ENCODE results near the gene MIR17HG. TPM values are rescaled to one million over a fixed set of nuclear protein-coding genes. Genes with fewer than 3 reads are reported as not detected.
A peak's percentile ranks its signal among the peaks of the same experiment; 100 is the strongest.

MIR17HG gene
- total RNA-seq, 2 donors from 2014 or later = 15.9 to 39.8 TPM

DNA sequence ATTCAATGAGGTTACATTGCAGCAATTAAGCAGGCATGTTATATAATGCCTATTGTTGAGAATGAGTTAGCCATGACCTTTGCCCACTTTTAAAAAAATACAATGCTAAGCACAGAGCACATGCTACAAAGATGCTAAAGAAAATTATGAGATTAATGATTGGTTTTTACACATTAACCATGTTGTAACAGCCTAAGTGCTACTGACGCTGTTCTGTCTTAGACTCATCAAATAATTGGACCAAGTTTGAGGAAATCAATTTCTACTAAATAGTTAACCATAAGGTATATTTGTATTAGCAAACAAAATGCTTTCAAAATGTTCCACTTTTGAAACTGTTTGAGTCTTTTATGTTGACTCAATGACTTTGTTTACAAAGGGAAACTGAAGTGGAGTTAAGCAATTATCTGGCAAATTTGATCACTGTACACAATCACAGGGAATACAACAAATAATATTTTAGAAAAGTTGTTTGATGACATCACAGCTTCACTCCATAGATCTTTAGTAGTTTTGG lies 14.3 kb downstream of the MIR17HG start:
- Mint-ChIP-seq H3K36me3 (peaks cover 10% of the 10 kb centered on the region), H3K9me3 (no peaks in the 10 kb centered on the region), H3K27me3 (peaks cover 0 to under 1% of the 10 kb centered on the region in 2 donors), H3K4me1 (ENCODE audit: low read depth in 2 of 2) (peaks cover 12 to 18% of the 10 kb centered on the region in 2 donors), H3K4me3 (no peak overlapping the region), H3K27ac (no peak overlapping the region)
- ATAC-seq = no peak
- no peak for DNase-seq (ENCODE audit: low spot score)

GRCh38 chr13:91362908-91363307 lies 15.4 kb downstream of the MIR17HG start:
- no peak overlapping the region for H3K27ac Mint-ChIP-seq
- no peak overlapping the region for H3K4me3 Mint-ChIP-seq
- H3K27me3 Mint-ChIP-seq = peaks cover 0 to 6% of the 10 kb centered on the region in 2 donors
- ATAC-seq (no peak), DNase-seq (ENCODE audit: low spot score) (no peak)
- H3K36me3 Mint-ChIP-seq = no peaks in the 10 kb centered on the region
- H3K9me3 Mint-ChIP-seq = no peaks in the 10 kb centered on the region
- H3K4me1 Mint-ChIP-seq (ENCODE audit: low read depth in 2 of 2) = peaks cover 11 to 16% of the 10 kb centered on the region in 2 donors

DNA sequence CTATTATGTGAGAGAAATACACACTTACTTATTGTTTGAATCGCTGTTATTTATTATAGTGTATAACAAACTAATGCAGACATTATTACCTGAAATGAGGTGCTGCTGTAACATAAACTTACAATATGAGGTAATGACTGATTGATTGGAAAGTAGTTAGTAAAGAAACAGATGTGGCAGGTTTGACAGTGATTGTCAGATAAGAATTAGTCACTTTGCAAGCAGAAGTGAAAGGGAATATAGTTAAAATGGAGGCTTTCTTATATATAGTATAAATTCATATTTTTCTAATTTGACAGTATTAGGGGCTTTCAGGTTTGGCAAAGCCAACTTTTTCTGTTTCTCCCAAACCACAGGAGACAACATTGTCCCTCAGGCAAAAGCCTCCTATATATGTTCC lies 20.6 kb downstream of the MIR17HG start:
- H3K36me3 Mint-ChIP-seq = no peaks in the 10 kb centered on the region
- H3K4me1 Mint-ChIP-seq (ENCODE audit: low read depth in 2 of 2) = peaks cover 9 to 22% of the 10 kb centered on the region in 2 donors
- H3K27ac Mint-ChIP-seq = no peak overlapping the region
- H3K4me3 Mint-ChIP-seq = no peak overlapping the region
- no peaks in the 10 kb centered on the region for H3K9me3 Mint-ChIP-seq
- ATAC-seq = no peak
- DNase-seq (ENCODE audit: low spot score) = no peak
- H3K27me3 Mint-ChIP-seq = peaks cover under 1 to 9% of the 10 kb centered on the region in 2 donors

DNA sequence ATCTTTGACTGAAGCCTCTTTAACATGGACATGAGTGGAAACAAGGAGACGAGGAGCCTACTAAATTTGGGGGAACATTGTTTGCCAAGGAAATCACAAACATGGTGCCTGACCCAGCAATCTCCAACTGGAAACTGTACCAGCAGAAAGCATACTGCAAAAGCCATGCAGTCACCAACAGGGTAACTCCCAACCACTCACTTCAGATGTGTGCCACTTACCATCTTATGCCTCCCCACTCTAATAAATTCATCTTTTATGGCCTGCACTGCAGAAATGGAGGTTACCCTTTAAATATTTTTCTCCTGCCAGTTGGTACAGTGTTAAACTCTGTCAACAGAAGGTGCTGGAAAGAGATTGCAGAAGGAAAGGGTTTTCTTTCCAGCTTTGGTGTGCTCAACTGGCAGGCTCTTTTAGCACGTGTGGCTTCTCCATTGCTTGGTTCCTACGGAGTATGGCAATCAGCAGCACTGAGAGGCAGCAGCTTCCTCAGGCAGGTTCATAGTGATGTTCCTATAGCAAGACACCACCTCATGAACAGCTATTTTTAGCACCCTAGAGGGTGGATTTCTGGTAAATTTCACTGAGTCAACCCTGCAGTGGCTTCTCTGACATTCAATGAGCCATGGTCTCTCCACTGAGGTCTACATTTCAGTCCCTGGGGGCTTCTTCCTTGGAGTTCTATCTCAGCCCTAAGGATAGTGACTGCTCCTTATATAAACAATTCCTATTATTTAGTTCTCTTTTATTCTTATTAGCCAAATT lies 21.4 kb downstream of the MIR17HG start:
- Mint-ChIP-seq H3K9me3 (no peaks in the 10 kb centered on the region), H3K4me3 (no peak overlapping the region), H3K27me3 (peaks cover 5 to 13% of the 10 kb centered on the region in 2 donors), H3K36me3 (no peaks in the 10 kb centered on the region), H3K4me1 (ENCODE audit: low read depth in 2 of 2) (peaks cover 9 to 22% of the 10 kb centered on the region in 2 donors), H3K27ac (peak overlapping the region in 1 of 2 donors; percentile 41)
- peak; percentile 37 to 74 for ATAC-seq
- no peak for DNase-seq (ENCODE audit: low spot score)

GRCh38 chr13:91369441-91369831 lies 21.9 kb downstream of the MIR17HG start:
- H3K9me3 Mint-ChIP-seq = no peaks in the 10 kb centered on the region
- peaks cover 9 to 23% of the 10 kb centered on the region in 2 donors for H3K4me1 Mint-ChIP-seq (ENCODE audit: low read depth in 2 of 2)
- H3K4me3 Mint-ChIP-seq = no peak overlapping the region
- H3K27me3 Mint-ChIP-seq = peaks cover 5 to 14% of the 10 kb centered on the region in 2 donors
- no peaks in the 10 kb centered on the region for H3K36me3 Mint-ChIP-seq
- no peak for DNase-seq (ENCODE audit: low spot score)
- ATAC-seq = peak in 1 of 2 donors; percentile 70
- peak overlapping the region in 1 of 2 donors; percentile 41 for H3K27ac Mint-ChIP-seq

- DNase-seq (ENCODE audit: low spot score) (no peak), ATAC-seq (no peak)
- H3K4me1 Mint-ChIP-seq (ENCODE audit: low read depth in 2 of 2) = peaks cover 17 to 33% of the 10 kb centered on the region in 2 donors
- H3K27ac Mint-ChIP-seq = no peak overlapping the region
- no peaks in the 10 kb centered on the region for H3K36me3 Mint-ChIP-seq
- H3K27me3 Mint-ChIP-seq = peaks cover 5 to 17% of the 10 kb centered on the region in 2 donors
- no peaks in the 10 kb centered on the region for H3K9me3 Mint-ChIP-seq
- H3K4me3 Mint-ChIP-seq = no peak overlapping the region
Observed at GRCh38 chr13:91370501-91370900, 23.0 kb downstream of the MIR17HG start.

GRCh38 chr13:91372911-91373310 lies 25.4 kb downstream of the MIR17HG start:
- Mint-ChIP-seq H3K36me3 (no peaks in the 10 kb centered on the region), H3K27me3 (peaks cover 5 to 11% of the 10 kb centered on the region in 2 donors), H3K4me1 (ENCODE audit: low read depth in 2 of 2) (peaks cover 11 to 26% of the 10 kb centered on the region in 2 donors), H3K9me3 (no peaks in the 10 kb centered on the region), H3K4me3 (no peak overlapping the region), H3K27ac (no peak overlapping the region)
- no peak for ATAC-seq
- DNase-seq (ENCODE audit: low spot score) = no peak

DNA sequence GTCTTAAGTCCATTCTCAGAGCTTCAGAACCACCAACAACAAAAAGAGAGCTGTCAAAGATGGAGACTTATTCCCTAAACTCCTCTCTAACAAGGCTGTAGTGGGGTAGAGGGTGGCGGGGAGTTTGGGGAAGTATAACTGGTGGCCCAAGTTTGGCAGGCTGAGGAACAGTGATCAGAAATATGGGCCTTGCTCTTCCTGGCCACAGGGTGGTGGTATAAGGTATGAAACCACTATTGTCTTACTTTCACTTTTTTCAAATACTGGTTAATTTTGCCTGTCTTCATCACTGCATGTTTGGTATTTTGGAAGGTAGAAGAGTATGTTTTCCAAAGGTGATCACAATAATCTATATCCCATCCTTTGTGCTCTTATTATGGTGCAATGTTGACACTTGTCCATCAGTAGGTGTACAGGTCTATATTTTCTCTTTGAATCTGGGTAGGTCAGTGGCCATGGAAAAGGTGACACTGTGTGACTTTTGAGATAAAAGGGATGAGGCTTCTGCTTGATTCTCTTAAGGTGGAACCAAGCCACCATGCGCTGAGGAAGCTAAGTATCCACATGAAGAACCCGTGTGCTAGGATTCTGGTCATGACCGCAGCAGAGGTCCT lies 27.7 kb downstream of the MIR17HG start:
- peaks cover 8 to 11% of the 10 kb centered on the region in 2 donors for H3K4me1 Mint-ChIP-seq (ENCODE audit: low read depth in 2 of 2)
- no peak for DNase-seq (ENCODE audit: low spot score)
- H3K36me3 Mint-ChIP-seq = no peaks in the 10 kb centered on the region
- ATAC-seq = peak; percentile 60 to 67
- peaks cover 11 to 14% of the 10 kb centered on the region in 2 donors for H3K27me3 Mint-ChIP-seq
- no peaks in the 10 kb centered on the region for H3K9me3 Mint-ChIP-seq
- no peak overlapping the region for H3K4me3 Mint-ChIP-seq
- no peak overlapping the region for H3K27ac Mint-ChIP-seq

DNA sequence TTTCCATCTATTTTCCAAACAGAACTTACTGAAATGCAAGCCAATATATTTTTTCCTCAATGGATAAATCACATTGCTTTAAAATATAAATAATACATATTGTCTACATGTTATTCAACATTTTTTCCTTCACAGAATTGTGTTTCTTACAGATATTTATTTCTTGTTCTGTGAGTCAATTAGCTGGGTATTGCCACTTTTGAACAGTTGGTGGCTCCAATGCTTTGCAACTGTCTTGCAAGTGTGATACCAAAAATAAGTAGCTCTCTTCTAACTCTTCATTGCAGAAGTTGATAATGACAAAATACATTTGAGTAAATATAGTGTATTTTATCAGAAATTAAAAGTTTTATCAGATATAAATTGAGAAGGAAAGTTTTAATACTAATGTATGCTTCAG lies 33.9 kb downstream of the MIR17HG start:
- H3K27ac Mint-ChIP-seq = no peak overlapping the region

GRCh38 chr13:91383836-91384235 lies 36.3 kb downstream of the MIR17HG start:
- H3K4me1 Mint-ChIP-seq (ENCODE audit: low read depth in 2 of 2) = no peaks in the 10 kb centered on the region
- H3K4me3 Mint-ChIP-seq = no peak overlapping the region
- ATAC-seq = no peak
- H3K27me3 Mint-ChIP-seq = peaks cover 12 to 21% of the 10 kb centered on the region in 2 donors
- no peaks in the 10 kb centered on the region for H3K36me3 Mint-ChIP-seq
- H3K27ac Mint-ChIP-seq = no peak overlapping the region
- DNase-seq (ENCODE audit: low spot score) = no peak
- no peaks in the 10 kb centered on the region for H3K9me3 Mint-ChIP-seq

More for the DNA sequence above, 33.9 kb downstream of the MIR17HG start:
- H3K36me3 Mint-ChIP-seq = no peaks in the 10 kb centered on the region
- no peak overlapping the region for H3K4me3 Mint-ChIP-seq
- no peak for ATAC-seq
- H3K4me1 Mint-ChIP-seq (ENCODE audit: low read depth in 2 of 2) = no peaks in the 10 kb centered on the region
- peaks cover 9 to 26% of the 10 kb centered on the region in 2 donors for H3K27me3 Mint-ChIP-seq
- DNase-seq (ENCODE audit: low spot score) = no peak
- H3K9me3 Mint-ChIP-seq = no peaks in the 10 kb centered on the region

DNA sequence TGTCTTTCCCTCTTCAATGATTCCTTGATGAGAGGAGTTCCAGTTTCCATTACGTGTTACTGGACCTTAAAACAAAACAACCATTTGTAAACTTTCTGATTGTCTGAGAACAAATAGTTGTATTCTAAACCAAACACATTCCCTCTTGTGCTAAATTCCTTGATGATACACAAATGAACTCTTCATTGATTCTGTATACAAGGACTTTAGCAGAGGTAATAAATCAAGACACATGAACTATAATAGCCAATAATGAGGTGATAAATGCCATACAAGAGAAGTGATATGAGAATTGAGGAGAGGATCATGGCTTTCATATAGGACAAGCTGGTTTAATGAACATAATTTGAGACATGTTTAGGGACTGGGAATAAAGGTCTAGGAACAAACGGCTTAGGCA lies 37.4 kb downstream of the MIR17HG start:
- Mint-ChIP-seq H3K4me3 (no peak overlapping the region), H3K27me3 (peaks cover 17 to 29% of the 10 kb centered on the region in 2 donors), H3K36me3 (no peaks in the 10 kb centered on the region), H3K9me3 (no peaks in the 10 kb centered on the region), H3K4me1 (ENCODE audit: low read depth in 2 of 2) (no peaks in the 10 kb centered on the region), H3K27ac (no peak overlapping the region)
- ATAC-seq (no peak), DNase-seq (ENCODE audit: low spot score) (no peak)

DNA sequence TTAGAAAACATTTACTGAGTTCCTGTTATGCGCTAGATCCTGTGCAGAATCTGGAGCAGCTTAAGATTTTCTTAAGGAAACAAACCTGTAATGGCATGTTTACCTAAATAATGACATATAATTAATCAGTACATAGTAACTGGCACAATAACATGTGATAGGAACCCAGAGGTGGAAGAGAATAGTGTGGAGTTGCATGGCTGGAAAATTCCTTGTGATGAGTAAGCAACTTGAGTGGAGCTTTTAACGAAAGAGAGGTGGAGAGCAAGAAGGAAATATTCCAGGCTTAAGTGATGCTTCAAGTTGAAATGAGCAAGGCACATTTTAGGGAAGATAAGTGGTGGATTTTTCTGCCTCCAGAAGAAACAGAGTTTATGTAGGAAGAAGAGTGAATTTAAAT lies 41.7 kb downstream of the MIR17HG start:
- H3K9me3 Mint-ChIP-seq = no peaks in the 10 kb centered on the region
- no peaks in the 10 kb centered on the region for H3K4me1 Mint-ChIP-seq (ENCODE audit: low read depth in 2 of 2)
- peaks cover 30 to 42% of the 10 kb centered on the region in 2 donors for H3K27me3 Mint-ChIP-seq
- no peaks in the 10 kb centered on the region for H3K36me3 Mint-ChIP-seq
- ATAC-seq (no peak), DNase-seq (ENCODE audit: low spot score) (no peak)
- no peak overlapping the region for H3K4me3 Mint-ChIP-seq
- H3K27ac Mint-ChIP-seq = no peak overlapping the region

DNA sequence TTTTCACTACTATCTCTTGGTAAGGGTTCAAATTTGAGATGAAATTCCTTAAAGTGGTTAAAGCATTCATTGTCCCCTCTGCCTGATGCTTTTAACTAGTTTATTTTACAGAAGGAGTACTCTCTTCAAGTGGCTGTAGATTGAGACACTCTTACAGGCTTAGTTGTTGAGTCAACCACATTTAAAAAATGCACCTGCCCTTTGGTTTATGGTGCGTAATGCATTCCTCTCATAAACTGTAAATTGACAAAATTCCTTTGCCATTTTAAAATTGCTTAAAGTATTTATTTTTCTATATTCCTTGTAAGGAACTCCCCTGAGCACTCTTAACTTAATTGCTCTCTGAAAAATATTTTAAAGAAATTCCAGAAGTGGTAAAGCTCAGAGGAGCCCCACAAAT lies 50.1 kb downstream of the MIR17HG start:
- ATAC-seq = no peak
- DNase-seq (ENCODE audit: low spot score) = no peak
- no peak overlapping the region for H3K27ac Mint-ChIP-seq
- no peaks in the 10 kb centered on the region for H3K9me3 Mint-ChIP-seq
- peaks cover 6 to 10% of the 10 kb centered on the region in 2 donors for H3K4me1 Mint-ChIP-seq (ENCODE audit: low read depth in 2 of 2)
- H3K4me3 Mint-ChIP-seq = no peak overlapping the region
- H3K36me3 Mint-ChIP-seq = no peaks in the 10 kb centered on the region
- peaks cover 19 to 32% of the 10 kb centered on the region in 2 donors for H3K27me3 Mint-ChIP-seq
